Brain microvascular endothelial cell (primary cell): ENCODE results near the gene MDM2.
"Not testable (repeated sequence)": the region's sequence is repeated elsewhere in the genome, so short reads cannot be mapped to it uniquely, and the experiment has no call there.

Experiments
- DNase-seq: peaks from one replicate; pipeline ENCODE4 v3.0.0-alpha.2; 2020
- H3K27ac ChIP-seq: fragments of 250-450 bp; sonication (Bioruptor Pico); 2 replicates; pipeline ENCODE4 v1.5.1; 2020; ENCODE audit warnings: mild to moderate bottlenecking, moderate library complexity
- H3K27me3 ChIP-seq: fragments of 250-450 bp; sonication (Bioruptor Pico); replicated peaks from 2 replicates; pipeline ENCODE4 v1.5.1; 2020; ENCODE audit warnings: mild to moderate bottlenecking
- H3K36me3 ChIP-seq: fragments of 250-450 bp; sonication (Bioruptor Pico); replicated peaks from 2 replicates; pipeline ENCODE4 v1.5.1; 2020; ENCODE audit warnings: mild to moderate bottlenecking
- H3K4me3 ChIP-seq: 2 replicates; pipeline ENCODE4 v1.5.1; 2011; ENCODE audit warnings: low read depth, mild to moderate bottlenecking, control low read depth, low read length, moderate library complexity
- CTCF ChIP-seq: IDR thresholded peaks from 2 replicates; pipeline ENCODE4 v1.5.1; 2011; ENCODE audit warnings: low read depth, mild to moderate bottlenecking, moderate library complexity, low read length, control low read depth, inconsistent platforms; ENCODE audit errors: missing control alignments
- in situ Hi-C: cut with HindIII; loops from 2 replicates; pipeline ENCODE4 v1.10.0; 2017; ENCODE audit warnings: low sequenced_read_pairs, low pct_ligation_motif_present

The MDM2 gene

GRCh38 chr12:68838046-68838886, 30.3 kb downstream of the MDM2 start:
- Histone ChIP-seq H3K4me3 (no peak overlapping the region), H3K27me3 (no peaks in the 10 kb centered on the region), H3K36me3 (peaks cover 84% of the 10 kb centered on the region), H3K27ac (no peak overlapping the region)
- in situ Hi-C loops: no loop called here
- DNase-seq: no peak
- TF ChIP-seq CTCF: no peak

GRCh38 chr12:68839183-68840147, 31.5 kb downstream of the MDM2 start:
- Histone ChIP-seq H3K27ac (no peak overlapping the region), H3K27me3 (no peaks in the 10 kb centered on the region), H3K36me3 (peaks cover 77% of the 10 kb centered on the region), H3K4me3 (no peak overlapping the region)
- no peak for DNase-seq
- TF ChIP-seq CTCF: no peak
- in situ Hi-C loops: no loop called here

- in situ Hi-C loops, H3K27me3 ChIP-seq, DNase-seq, H3K27ac ChIP-seq, H3K4me3 ChIP-seq: not testable (repeated sequence)
- peaks cover 62% of the 10 kb centered on the region for H3K36me3 ChIP-seq
These were observed 33.2 kb downstream of the MDM2 start for GRCh38 chr12:68841175-68841574.

- no peak for DNase-seq
- in situ Hi-C loops: no loop called here
- H3K36me3 ChIP-seq: peaks cover 57% of the 10 kb centered on the region
- H3K27me3 ChIP-seq: no peaks in the 10 kb centered on the region
- no peak overlapping the region for H3K27ac ChIP-seq
- H3K4me3 ChIP-seq: no peak overlapping the region
- no peak for TF ChIP-seq CTCF
These were observed 33.7 kb downstream of the MDM2 start for GRCh38 chr12:68841717-68842116.

GRCh38 chr12:68842123-68842522, 34.1 kb downstream of the MDM2 start:
- H3K27ac ChIP-seq: no peak overlapping the region
- H3K36me3 ChIP-seq: peaks cover 54% of the 10 kb centered on the region
- no peaks in the 10 kb centered on the region for H3K27me3 ChIP-seq
- TF ChIP-seq CTCF: no peak
- DNase-seq: no peak
- H3K4me3 ChIP-seq: no peak overlapping the region
- in situ Hi-C loops: no loop called here

GRCh38 chr12:68842784-68843567, 35.0 kb downstream of the MDM2 start:
- TF ChIP-seq CTCF: no peak
- no peak overlapping the region for H3K4me3 ChIP-seq
- no peak for DNase-seq
- no peak overlapping the region for H3K27ac ChIP-seq
- no peaks in the 10 kb centered on the region for H3K27me3 ChIP-seq
- peaks cover 48% of the 10 kb centered on the region for H3K36me3 ChIP-seq
- in situ Hi-C loops: no loop called here
